ENCODE measurements around the gene MRPL28. TPM values are rescaled to one million over a fixed set of nuclear protein-coding genes. Genes with fewer than 3 reads are reported as not detected.

The MRPL28 gene
- total RNA-seq, 1 experiment from 2014 or later: 61.4 TPM

DNA sequence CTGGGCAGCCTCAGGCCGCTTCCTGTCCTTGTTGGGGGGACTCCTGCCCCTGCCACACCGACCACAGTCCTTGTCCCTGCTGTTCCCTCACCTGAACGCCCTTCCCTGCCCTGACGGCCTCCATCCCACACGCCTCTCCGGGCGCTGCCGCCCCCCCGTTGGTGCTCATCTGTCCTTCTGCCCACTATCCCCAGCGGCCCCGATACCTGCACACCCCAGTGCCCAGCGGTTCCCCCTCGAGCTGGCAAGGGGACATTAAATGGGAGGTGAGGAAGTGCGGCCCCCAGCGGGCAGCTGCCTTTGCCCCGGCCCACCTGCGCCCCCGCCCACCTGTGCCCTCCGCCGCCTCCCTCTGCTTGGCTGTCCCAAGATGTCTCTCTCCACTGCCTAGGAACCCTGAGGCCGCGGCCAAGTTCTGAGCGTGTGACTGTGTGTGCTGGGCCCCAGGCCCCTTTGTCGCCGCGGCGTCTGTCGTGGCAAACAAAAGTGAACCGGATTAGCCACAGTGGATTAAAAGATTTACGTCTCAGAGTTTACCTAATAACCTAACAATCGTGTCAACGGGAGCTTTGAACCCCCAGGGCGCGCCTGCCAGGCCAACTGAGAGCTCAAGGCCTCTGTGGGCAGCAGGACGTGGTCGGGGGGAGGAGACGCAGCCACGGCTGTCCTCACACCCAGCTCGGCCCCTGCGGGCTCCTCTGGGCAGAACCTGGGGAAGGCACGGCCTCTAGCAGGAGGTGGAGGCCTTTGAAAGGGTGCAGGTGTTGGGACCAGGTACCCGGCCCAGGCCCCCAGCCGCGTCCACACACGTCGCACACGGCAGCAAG lies 10.3 kb downstream of the MRPL28 start:
- H3K9me2 ChIP-seq (ENCODE audit: insufficient read depth): no peaks in the 10 kb centered on the region
- no peaks in the 10 kb centered on the region for H3K79me2 ChIP-seq (ENCODE audit: insufficient read depth, low read length)
- no peak overlapping the region for H3K4me2 ChIP-seq (ENCODE audit: low read length)
- no peak overlapping the region for H3K9ac ChIP-seq (ENCODE audit: low read length)
- H2AFZ ChIP-seq (ENCODE audit: low read depth, low read length, poor library complexity, severe bottlenecking): no peak overlapping the region
- no peaks in the 10 kb centered on the region for H3K9me3 ChIP-seq (ENCODE audit: control insufficient read depth in 1 of 2, insufficient read depth in 1 of 2, low read depth in 1 of 2, low read length in 2 of 2)
- ChIA-PET RAD21 (ENCODE audit: low non-redundant PET in 1 of 2, low total read pairs in 2 of 2, uncharacterized antibody in 2 of 2, unreplicated experiment in 2 of 2) (interaction anchor here in 1 of 2 experiments (0.7 kb wide), 1 partner anchor 141 kb away, joined by 3 read pairs; no protein-coding TSS in a partner anchor), POLR2A (no interaction called here), CTCF (no interaction called here)
- H3K27me3 ChIP-seq (ENCODE audit: insufficient read depth, low read length): no peaks in the 10 kb centered on the region
- no peaks in the 10 kb centered on the region for H3K36me3 ChIP-seq (ENCODE audit: control insufficient read depth in 1 of 2, insufficient read depth in 2 of 2, low read length in 2 of 2)
- TF ChIP-seq RAD21 (IDR thresholded peaks at IDR 0.05; ENCODE audit: low read depth) (no peak), POLR2AphosphoS5 (IDR thresholded peaks at IDR 0.05; ENCODE audit: low read depth, low read length) (no peak), EGR1 (IDR thresholded peaks at IDR 0.05; ENCODE audit: low read depth) (no peak), POLR2A (IDR thresholded peaks at IDR 0.05; ENCODE audit: borderline replicate concordance, extremely low read depth, insufficient read depth, insufficient read length) (no peak), ELF1 (IDR thresholded peaks at IDR 0.05; ENCODE audit: borderline replicate concordance, low read depth) (no peak), ZNF274 (IDR thresholded peaks at IDR 0.05; ENCODE audit: low read depth, low read length) (no peak)
- TF ChIP-seq, protein P1, sequence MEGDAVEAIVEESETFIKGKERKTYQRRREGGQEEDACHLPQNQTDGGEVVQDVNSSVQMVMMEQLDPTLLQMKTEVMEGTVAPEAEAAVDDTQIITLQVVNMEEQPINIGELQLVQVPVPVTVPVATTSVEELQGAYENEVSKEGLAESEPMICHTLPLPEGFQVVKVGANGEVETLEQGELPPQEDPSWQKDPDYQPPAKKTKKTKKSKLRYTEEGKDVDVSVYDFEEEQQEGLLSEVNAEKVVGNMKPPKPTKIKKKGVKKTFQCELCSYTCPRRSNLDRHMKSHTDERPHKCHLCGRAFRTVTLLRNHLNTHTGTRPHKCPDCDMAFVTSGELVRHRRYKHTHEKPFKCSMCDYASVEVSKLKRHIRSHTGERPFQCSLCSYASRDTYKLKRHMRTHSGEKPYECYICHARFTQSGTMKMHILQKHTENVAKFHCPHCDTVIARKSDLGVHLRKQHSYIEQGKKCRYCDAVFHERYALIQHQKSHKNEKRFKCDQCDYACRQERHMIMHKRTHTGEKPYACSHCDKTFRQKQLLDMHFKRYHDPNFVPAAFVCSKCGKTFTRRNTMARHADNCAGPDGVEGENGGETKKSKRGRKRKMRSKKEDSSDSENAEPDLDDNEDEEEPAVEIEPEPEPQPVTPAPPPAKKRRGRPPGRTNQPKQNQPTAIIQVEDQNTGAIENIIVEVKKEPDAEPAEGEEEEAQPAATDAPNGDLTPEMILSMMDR (IDR thresholded peaks at IDR 0.05 in 2 of 3, conservative IDR thresholded peaks at IDR 0.05 in 1 of 3; ENCODE audit: borderline replicate concordance in 1 of 3, insufficient read depth in 1 of 3, low read depth in 2 of 3, low read length in 2 of 3): no peak
- TF ChIP-seq, protein P2, sequence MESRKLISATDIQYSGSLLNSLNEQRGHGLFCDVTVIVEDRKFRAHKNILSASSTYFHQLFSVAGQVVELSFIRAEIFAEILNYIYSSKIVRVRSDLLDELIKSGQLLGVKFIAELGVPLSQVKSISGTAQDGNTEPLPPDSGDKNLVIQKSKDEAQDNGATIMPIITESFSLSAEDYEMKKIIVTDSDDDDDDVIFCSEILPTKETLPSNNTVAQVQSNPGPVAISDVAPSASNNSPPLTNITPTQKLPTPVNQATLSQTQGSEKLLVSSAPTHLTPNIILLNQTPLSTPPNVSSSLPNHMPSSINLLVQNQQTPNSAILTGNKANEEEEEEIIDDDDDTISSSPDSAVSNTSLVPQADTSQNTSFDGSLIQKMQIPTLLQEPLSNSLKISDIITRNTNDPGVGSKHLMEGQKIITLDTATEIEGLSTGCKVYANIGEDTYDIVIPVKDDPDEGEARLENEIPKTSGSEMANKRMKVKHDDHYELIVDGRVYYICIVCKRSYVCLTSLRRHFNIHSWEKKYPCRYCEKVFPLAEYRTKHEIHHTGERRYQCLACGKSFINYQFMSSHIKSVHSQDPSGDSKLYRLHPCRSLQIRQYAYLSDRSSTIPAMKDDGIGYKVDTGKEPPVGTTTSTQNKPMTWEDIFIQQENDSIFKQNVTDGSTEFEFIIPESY (IDR thresholded peaks at IDR 0.05; ENCODE audit: extremely low read depth, insufficient replicate concordance, low read length): no peak
- TF ChIP-seq, protein P3, sequence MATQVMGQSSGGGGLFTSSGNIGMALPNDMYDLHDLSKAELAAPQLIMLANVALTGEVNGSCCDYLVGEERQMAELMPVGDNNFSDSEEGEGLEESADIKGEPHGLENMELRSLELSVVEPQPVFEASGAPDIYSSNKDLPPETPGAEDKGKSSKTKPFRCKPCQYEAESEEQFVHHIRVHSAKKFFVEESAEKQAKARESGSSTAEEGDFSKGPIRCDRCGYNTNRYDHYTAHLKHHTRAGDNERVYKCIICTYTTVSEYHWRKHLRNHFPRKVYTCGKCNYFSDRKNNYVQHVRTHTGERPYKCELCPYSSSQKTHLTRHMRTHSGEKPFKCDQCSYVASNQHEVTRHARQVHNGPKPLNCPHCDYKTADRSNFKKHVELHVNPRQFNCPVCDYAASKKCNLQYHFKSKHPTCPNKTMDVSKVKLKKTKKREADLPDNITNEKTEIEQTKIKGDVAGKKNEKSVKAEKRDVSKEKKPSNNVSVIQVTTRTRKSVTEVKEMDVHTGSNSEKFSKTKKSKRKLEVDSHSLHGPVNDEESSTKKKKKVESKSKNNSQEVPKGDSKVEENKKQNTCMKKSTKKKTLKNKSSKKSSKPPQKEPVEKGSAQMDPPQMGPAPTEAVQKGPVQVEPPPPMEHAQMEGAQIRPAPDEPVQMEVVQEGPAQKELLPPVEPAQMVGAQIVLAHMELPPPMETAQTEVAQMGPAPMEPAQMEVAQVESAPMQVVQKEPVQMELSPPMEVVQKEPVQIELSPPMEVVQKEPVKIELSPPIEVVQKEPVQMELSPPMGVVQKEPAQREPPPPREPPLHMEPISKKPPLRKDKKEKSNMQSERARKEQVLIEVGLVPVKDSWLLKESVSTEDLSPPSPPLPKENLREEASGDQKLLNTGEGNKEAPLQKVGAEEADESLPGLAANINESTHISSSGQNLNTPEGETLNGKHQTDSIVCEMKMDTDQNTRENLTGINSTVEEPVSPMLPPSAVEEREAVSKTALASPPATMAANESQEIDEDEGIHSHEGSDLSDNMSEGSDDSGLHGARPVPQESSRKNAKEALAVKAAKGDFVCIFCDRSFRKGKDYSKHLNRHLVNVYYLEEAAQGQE (IDR thresholded peaks at IDR 0.05; ENCODE audit: low read depth): no peak
- H3K4me1 ChIP-seq (ENCODE audit: control insufficient read depth in 1 of 2, insufficient read depth in 2 of 2, low read length in 2 of 2): no peaks in the 10 kb centered on the region
- BruUV-seq (replicated peaks): no TSS peak
- intact Hi-C loops (cut with micrococcal nuclease): no loop called here
- no peaks in the 10 kb centered on the region for H4K20me1 ChIP-seq (ENCODE audit: insufficient read depth)
- H3K27ac ChIP-seq (ENCODE audit: low read depth, low read length): no peak overlapping the region
- ATAC-seq (no peak), DNase-seq (ENCODE audit: low read depth, low spot score) (no peak)
- no peak overlapping the region for H3K4me3 ChIP-seq (replicated peaks in 1 of 2; ENCODE audit: low read depth in 1 of 2, low read length in 2 of 2)

All from HCT116 (cell line).